ENCODE results near the gene PRR33.
A peak's percentile ranks its signal among the peaks of the same experiment; 100 is the strongest.
"Not testable (repeated sequence)": the region's sequence is repeated elsewhere in the genome, so short reads cannot be mapped to it uniquely, and the experiment has no call there.

Gene PRR33

DNA sequence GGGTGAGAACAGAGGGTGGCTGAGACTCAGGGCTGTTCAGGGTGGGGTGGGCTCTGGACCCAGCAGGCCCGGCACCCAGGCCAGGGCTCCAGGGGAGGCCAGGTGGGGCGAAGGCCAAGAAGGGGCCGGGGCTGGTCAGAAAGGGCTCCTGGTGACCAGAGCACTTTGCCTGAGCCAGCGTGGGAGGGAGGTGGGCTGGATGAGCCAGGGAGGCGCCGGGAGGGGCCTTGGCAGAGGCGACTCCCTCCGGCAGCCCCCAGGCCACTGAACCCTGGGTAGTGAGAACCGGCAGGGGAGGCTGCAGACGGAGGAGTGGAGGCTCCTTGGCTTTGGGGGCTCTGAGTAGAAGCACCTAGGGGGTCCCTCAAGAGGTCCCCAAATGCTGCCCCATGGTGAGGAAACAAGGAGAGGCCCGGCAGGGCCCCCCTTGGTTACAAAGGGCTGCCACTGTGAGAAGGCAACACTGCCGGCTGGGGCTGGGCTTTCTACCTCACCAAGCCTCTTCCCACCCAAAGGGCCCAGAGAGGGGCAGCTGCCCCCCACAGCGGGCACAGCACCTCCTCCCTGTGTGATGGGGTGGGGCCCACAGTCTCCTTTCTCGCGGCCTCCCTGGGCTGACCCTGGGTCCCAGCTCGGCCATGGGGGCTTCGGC, 17.1 kb downstream of the PRR33 start:
- DNase-seq, result peak; percentile 48

GRCh38 chr11:1873813-1874150, 17.9 kb downstream of the PRR33 start:
- not testable (repeated sequence) for DNase-seq

DNA sequence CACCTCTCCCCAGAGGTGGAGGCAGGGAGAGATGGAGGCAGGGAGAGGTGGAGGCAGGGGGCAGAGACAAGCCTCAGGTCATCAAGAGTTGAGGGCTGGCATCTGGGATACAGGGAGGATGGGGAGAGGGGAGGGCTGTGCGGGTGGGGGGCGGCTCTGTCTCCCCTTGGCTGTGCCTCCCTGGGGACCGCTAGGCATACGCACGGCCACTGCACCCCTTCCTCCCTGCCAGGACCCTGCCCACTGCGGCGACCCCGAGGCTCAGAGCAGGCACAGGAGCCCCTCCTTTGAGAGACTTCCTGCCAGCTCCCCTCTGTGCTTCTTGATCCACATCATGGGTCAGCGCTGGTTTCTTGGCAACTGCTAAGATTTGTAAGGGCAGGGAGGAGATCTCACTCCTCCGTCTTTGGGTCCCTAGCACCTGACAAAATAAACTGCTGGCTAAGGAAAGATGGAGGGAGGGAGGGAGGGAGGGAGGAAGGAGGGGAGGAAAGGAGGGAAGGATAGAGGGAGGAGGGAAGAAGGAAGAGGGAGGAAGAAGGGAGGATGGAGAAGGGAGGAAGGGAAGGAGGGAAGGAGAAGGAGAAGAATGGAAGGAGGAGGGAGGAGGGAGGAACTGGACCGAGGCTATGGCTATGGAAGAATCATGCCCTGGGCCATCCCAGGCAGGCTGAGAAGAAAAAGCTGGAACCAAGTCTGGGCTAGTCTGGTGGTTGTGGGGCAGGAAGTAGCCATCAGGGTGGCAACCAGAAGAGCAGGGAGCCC, 18.5 kb downstream of the PRR33 start:
- DNase-seq, result peak; percentile 66

- no peak for DNase-seq
Observed at GRCh38 chr11:1872267-1872985, 19.3 kb downstream of the PRR33 start.

GRCh38 chr11:1871531-1871930, 20.2 kb downstream of the PRR33 start:
- DNase-seq, result no peak

DNA sequence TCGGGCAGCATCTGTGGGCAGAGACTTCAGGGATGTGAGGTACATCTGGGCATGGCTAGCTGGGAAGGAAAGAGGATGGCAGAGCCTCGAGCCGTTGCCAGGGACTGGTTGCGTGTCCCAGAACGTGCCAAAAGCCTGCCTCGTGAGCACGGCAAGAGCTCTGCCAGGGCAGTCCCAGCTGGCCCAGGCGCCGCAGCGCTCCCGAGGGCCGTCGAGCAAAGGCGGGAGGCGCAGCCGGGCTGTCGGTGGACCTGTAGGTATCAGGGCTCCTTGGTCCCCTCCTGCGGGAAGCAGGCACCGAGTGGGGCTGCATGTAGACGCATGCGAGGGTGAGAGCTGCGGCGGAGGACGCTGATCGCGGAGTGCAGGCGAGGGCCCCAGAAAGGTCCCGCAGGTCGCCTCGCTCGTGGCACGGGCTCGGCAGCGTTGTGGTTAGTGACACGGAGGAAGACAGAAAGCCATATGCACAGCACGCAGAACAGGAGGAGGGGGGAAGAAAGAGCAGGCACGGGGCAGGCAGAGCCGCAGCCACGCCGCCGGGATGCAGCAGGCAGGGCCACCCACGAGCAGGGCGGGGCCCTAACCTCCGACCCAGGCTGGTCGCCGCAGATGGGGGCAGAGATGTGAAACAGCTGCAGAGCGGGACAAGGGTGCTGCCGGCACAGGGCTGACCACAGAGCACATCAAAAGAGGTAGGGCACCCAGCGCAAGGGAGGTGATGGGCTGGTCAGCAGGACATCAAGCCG, 20.8 kb downstream of the PRR33 start:
- DNase-seq, result no peak

DNA sequence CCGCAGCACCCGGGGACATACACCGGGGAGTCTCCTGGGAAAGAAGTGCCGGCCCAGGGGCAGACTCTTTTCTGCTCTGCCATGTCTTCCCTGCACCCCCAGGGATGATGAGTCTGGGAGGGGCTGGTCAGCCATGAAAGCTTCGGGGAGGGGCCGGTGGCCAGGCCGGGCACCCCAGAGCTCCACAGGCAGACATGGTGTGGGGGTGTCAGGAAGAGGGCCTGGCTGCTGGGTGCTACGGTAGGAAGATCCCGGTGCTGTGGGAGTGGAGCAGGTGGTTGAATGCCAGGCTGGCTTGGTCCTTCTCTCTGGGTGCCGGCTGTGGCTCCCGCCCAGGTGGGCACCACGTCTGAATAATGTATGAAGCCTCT, 21.4 kb downstream of the PRR33 start:
- DNase-seq, result no peak

DNA sequence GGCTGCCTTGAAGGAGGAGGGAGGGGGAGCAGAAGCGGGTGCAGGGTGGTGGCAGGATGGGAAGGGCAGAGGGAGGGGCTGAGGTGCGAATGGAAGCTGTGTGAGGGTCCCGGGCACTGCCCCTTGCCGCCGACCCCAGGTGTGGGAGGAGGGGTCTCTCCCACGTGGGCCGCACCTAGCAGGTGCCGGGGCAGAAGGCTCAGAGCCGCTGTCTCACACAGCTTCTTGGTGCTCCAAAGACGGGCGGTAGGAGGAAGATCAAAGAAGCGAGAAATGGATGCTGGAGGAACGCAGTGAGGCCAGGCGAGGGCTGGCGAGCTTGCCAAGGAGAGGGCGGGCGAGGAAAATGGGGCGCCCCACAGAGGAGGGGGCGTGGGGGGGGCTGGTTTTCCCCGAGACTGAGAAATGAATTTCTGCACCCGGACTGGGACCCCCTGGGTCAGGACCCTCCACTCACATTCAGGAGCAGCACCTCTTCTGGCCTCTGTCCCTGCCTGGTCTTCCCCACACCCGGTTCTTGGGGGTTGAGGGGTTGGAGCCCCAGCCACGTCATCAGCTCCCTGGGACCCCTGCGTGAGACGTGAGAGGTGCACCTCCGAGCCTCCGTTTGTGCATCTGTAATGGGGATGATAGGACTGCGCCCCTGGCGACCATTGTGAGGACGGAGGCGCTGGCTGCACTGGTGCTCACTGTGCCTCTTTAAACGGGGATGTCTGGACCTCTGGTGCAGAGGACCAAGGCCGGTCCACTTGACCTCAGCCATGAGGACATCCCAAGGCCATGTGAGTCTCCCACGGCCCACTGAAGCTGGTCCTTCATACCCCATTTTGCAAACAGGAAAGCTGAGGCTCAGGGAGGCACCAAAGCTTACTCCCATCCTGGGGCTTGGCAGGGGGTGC, 22.0 kb downstream of the PRR33 start:
- DNase-seq, result no peak

- DNase-seq, result no peak
Observed at GRCh38 chr11:1868636-1869291, 22.9 kb downstream of the PRR33 start.

- DNase-seq, result no peak
Observed at GRCh38 chr11:1868056-1868635, 23.5 kb downstream of the PRR33 start.

GRCh38 chr11:1867381-1867780, 24.3 kb downstream of the PRR33 start:
- no peak for DNase-seq

DNA sequence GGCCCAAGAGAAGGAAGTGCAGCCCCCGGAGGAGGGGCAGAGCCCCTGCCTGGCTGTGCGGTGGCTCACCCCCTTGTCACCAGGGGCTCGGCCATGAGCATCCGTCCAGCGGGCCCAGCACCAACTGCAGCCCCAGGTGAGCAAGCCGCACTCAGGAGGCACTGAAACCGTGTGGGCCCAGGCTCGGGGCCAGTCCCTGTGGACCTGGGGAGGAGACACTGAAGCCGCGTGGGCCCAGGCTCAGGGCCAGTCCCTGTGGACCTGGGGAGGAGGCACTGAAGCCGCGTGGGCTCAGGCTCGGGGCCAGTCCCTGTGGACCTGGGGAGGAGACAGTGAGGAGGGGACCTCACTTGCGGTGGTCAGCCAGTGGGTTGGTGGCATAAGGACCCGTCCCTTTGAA, 24.9 kb downstream of the PRR33 start:
- no peak for DNase-seq

GRCh38 chr11:1866226-1866625, 25.5 kb downstream of the PRR33 start:
- DNase-seq, result no peak

GRCh38 chr11:1864831-1865665, 26.6 kb downstream of the PRR33 start:
- DNase-seq, result peak; percentile 65

DNA sequence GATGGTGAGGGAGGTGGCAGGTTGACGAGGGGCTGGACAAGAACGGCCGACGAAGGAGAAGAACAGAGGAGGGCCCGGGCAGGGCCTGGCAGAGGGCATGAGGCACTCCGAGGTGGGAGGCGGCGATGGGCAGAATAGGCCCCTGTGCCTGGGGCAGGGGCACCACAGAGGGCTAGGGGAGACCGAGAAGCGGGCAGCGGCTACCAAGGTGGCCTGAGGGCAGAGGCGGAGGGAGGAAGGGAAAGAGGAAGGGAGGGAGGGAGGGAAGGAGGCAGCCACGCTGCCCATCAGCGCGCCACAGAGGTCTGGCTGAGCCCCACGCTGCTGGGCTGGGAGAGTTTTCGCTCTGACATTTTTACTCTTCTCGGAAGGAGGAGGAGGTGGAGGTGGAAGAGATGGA, 27.5 kb downstream of the PRR33 start:
- no peak for DNase-seq

GRCh38 chr11:1863352-1864216, 28.1 kb downstream of the PRR33 start:
- peak; percentile 91 for DNase-seq

DNA sequence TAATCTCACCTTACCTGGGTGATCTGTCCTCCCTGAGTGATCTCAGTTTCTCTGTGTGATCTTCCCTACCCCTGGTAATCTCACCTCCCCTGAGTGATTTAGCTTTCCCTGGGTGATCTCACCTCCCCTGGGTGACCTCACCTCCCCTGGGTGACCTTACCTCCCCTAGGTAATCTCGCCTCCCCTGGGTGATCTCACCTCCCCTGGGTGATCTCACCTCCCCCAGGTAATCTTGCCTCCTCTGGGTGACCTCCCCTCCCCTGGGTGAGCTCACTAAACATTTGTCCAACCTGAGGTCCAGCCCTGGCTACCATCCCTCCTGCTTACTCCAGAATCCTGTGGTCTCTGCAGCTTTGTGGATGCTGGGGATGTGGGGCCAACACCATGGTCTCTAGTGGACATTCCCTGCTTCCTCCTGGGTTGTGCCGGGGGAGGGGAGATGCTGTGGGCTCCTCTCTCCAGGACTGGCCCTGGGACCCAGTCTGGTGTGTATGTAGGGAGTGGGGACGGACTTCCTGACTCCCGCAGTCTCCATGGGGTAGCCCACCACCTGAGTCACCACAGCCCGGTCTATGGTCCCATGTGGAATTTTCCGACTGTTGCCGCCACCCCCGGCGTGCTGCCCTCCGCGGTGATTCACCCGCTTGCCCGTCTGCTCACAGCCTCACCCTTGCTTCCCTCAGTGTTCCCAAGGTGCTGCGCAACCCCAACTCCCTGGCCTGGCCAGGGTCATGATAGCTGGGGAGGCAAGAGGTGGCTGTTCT, 28.9 kb downstream of the PRR33 start:
- DNase-seq, result no peak

Data from left hindlimb (tissue), 1 donor.